K562 (cell line): ENCODE results near the gene CEP128. TPM values are rescaled to one million over a fixed set of nuclear protein-coding genes. Genes with fewer than 3 reads are reported as not detected.

Source experiments
- ATAC-seq: fragments of 200-7000 bp; cut with Tn5 transposase; 3 replicates; pipeline ENCODE4 v1.9.1; 2020; ENCODE audit warnings: moderate library complexity
- BruUV-seq: library from RNA; stranded (reverse); fragments of 400-500 nt; replicated peaks from 2 replicates; lab custom pipeline; 2021; lab: Mats Ljungman, UMichigan
- CTCF ChIA-PET: fragments of 300-600 bp; formaldehyde crosslinking; extraction: SDS; loops from one replicate; lab custom pipeline; 2021; ENCODE audit warnings: low intra/inter-chr PET ratio; lab: Yijun Ruan, JAX
- POLR2A ChIA-PET: fragments of 300-600, 350-650 bp; sonication (Branson Sonifier 250); formaldehyde crosslinking; extraction: SDS; loops from one replicate; lab custom pipeline; 2021; ENCODE audit warnings: antibody characterized with exemption, inconsistent platforms; lab: Yijun Ruan, JAX
- DNase-seq, 4 experiments: peaks; one replicate each; pipeline versions ENCODE4 v3.0.0 to v3.0.0-alpha.2; 2011 to 2018; ENCODE audit warnings: low spot score in 3 of 4, mixed read lengths in 3 of 4; ENCODE audit errors: extremely low read depth in 1 of 4
- FAIRE-seq: peaks from 2 replicates; lab custom pipeline; 2011; peaks lifted over from hg19 to GRCh38; lab: Jason Lieb, UNC
- H2AFZ ChIP-seq: 2 replicates; pipeline ENCODE4 v1.6.0; 2011; ENCODE audit warnings: low read depth, low read length, control low read depth, inconsistent platforms
- H3K27ac ChIP-seq: fragments of 200-600 bp; 3 replicates; pipeline ENCODE4 v1.8.0; 2011; ENCODE audit warnings: low read depth, mild to moderate bottlenecking, control low read depth, inconsistent platforms, low read length, moderate library complexity, mixed read lengths; ENCODE audit errors: extremely low read depth
- H3K27me3 ChIP-seq, 2 experiments: fragments of 300-600 bp in 1 of 2; 2 replicates in 1 of 2; 3 replicates in 1 of 2; pipeline versions ENCODE4 v1.6.0 to v1.8.0; 2011; ENCODE audit warnings: inconsistent platforms in 2 of 2, low read length in 2 of 2, mild to moderate bottlenecking in 1 of 2, mixed read lengths in 1 of 2, moderate library complexity in 1 of 2; ENCODE audit not compliant: control insufficient read depth in 2 of 2, insufficient read depth in 2 of 2
- H3K36me3 ChIP-seq: fragments of 300-600 bp; 3 replicates; pipeline ENCODE4 v1.8.0; 2011; ENCODE audit warnings: mild to moderate bottlenecking, low read length, inconsistent platforms; ENCODE audit not compliant: control insufficient read depth, insufficient read depth
- H3K4me1 ChIP-seq, 2 experiments: fragments of 200-600 bp in 1 of 2; replicated peaks in 1 of 2; 2 replicates in 1 of 2; 3 replicates in 1 of 2; pipeline versions ENCODE4 v1.5.1 to v1.8.0; 2011; ENCODE audit warnings: inconsistent platforms in 2 of 2, low read length in 2 of 2, mild to moderate bottlenecking in 1 of 2, mixed read lengths in 1 of 2, moderate library complexity in 1 of 2; ENCODE audit not compliant: control insufficient read depth in 2 of 2, insufficient read depth in 2 of 2
- H3K4me2 ChIP-seq: 2 replicates; pipeline ENCODE4 v1.6.1; 2011; ENCODE audit warnings: low read length, control low read depth, inconsistent platforms, mixed read lengths; ENCODE audit not compliant: insufficient read depth
- H3K4me3 ChIP-seq: fragments of 200-600 bp; sonication (generic), shearing (Covaris generic); 2 replicates; pipeline ENCODE4 v1.5.1; 2016; ENCODE audit warnings: control low read depth, inconsistent platforms
- H3K79me2 ChIP-seq: fragments of 200-600 bp; 3 replicates; pipeline ENCODE4 v1.8.0; 2011; ENCODE audit warnings: low read length, inconsistent platforms; ENCODE audit not compliant: control insufficient read depth, insufficient read depth
- H3K9ac ChIP-seq, 2 experiments: 2 replicates each; pipeline versions ENCODE4 v1.6.0 to v1.6.1; 2011; ENCODE audit warnings: low read depth in 2 of 2, low read length in 2 of 2, control low read depth in 1 of 2, inconsistent platforms in 1 of 2, mild to moderate bottlenecking in 1 of 2, mixed read lengths in 1 of 2; ENCODE audit not compliant: insufficient read depth in 1 of 2
- H3K9me1 ChIP-seq: one replicate; pipeline ENCODE4 v1.6.0; 2011; ENCODE audit warnings: inconsistent platforms, mild to moderate bottlenecking, low read length, moderate library complexity; ENCODE audit not compliant: control insufficient read depth, insufficient read depth
- H3K9me3 ChIP-seq: replicated peaks from 2 replicates; pipeline ENCODE4 v1.5.1; 2011; ENCODE audit warnings: low read depth, low read length, inconsistent platforms; ENCODE audit not compliant: control insufficient read depth, insufficient read depth
- H4K20me1 ChIP-seq: replicated peaks from 2 replicates; pipeline ENCODE4 v1.6.1; 2011; ENCODE audit warnings: low read length, inconsistent platforms, mixed read lengths; ENCODE audit not compliant: control insufficient read depth, insufficient read depth
- ATF7 ChIP-seq: fragments of 450-650 bp; IDR thresholded peaks from 2 replicates; pipeline ENCODE4 v1.7.1; 2014; ENCODE audit warnings: mild to moderate bottlenecking, moderate library complexity
- C11orf30 ChIP-seq: fragments of 450-650 bp; IDR thresholded peaks from 2 replicates; pipeline ENCODE4 v1.6.1; 2016; ENCODE audit warnings: low read depth, mild to moderate bottlenecking
- COPS2 ChIP-seq: fragments of 450-650 bp; conservative IDR thresholded peaks from 2 replicates; pipeline ENCODE4 v1.6.1; 2016; ENCODE audit warnings: mild to moderate bottlenecking, moderate library complexity
- FOXJ2 ChIP-seq: fragments of 200-800 bp; sonication (Bioruptor generic); IDR thresholded peaks from 2 replicates; pipeline ENCODE4 v1.6.1; 2016; ENCODE audit warnings: missing genetic modification characterization, missing compliant biosample characterization
- ID3 ChIP-seq, 2 experiments: fragments of 250-450 bp in 1 of 2; fragments of 450-650 bp in 1 of 2; sonication (Bioruptor Pico) in 1 of 2; IDR thresholded peaks; 2 replicates each; pipeline versions ENCODE4 v1.6.1 to v1.8.0; 2016 to 2021; ENCODE audit warnings: mild to moderate bottlenecking in 2 of 2, moderate library complexity in 2 of 2, missing compliant biosample characterization in 1 of 2, missing genetic modification characterization in 1 of 2
- KAT2B ChIP-seq: IDR thresholded peaks from one replicate; pipeline ENCODE4 v1.6.1; 2012; ENCODE audit warnings: low read depth, mild to moderate bottlenecking, control low read depth, inconsistent platforms, low read length, moderate library complexity
- MAFG ChIP-seq: fragments of 450-650 bp; conservative IDR thresholded peaks from 2 replicates; pipeline ENCODE4 v1.6.1; 2016; ENCODE audit warnings: missing genetic modification characterization, missing compliant biosample characterization
- MAFK ChIP-seq: IDR thresholded peaks from 2 replicates; pipeline ENCODE4 v1.6.1; 2011; ENCODE audit warnings: low read length, improper control_type of control experiment
- MXD1 ChIP-seq: fragments of 250-450 bp; sonication (Bioruptor Pico); IDR thresholded peaks from 2 replicates; pipeline ENCODE4 v1.8.0; 2021; ENCODE audit warnings: borderline replicate concordance, mild to moderate bottlenecking, moderate library complexity; ENCODE audit not compliant: poor library complexity, severe bottlenecking
- MYBL2 ChIP-seq, 2 experiments: fragments of 450-650 bp in 1 of 2; sonication (generic) in 1 of 2; formaldehyde crosslinking in 1 of 2; IDR thresholded peaks; 2 replicates each; pipeline versions ENCODE4 v1.6.1 to v1.8.1; 2017 to 2022; ENCODE audit warnings: borderline replicate concordance in 1 of 2, inconsistent platforms in 1 of 2, low read depth in 1 of 2, mild to moderate bottlenecking in 1 of 2, missing genetic modification reagents in 1 of 2, moderate library complexity in 1 of 2
- NFE2 ChIP-seq: IDR thresholded peaks from 2 replicates; pipeline ENCODE4 v1.6.1; 2014; ENCODE audit warnings: antibody characterized with exemption, low read depth
- NFE2L1 ChIP-seq: fragments of 450-650 bp; IDR thresholded peaks from 2 replicates; pipeline ENCODE4 v1.6.1; 2016; ENCODE audit warnings: missing genetic modification characterization, low read depth, mild to moderate bottlenecking, missing compliant biosample characterization, moderate library complexity, borderline replicate concordance
- NFRKB ChIP-seq: fragments of 450-650 bp; IDR thresholded peaks from 2 replicates; pipeline ENCODE4 v1.6.1; 2016; ENCODE audit warnings: low read depth
- NUFIP1 ChIP-seq: fragments of 450-650 bp; IDR thresholded peaks from 2 replicates; pipeline ENCODE4 v1.6.1; 2018; ENCODE audit not compliant: partially characterized antibody
- PBX2 ChIP-seq, 2 experiments: IDR thresholded peaks in 1 of 2; conservative IDR thresholded peaks in 1 of 2; 2 replicates each; pipeline ENCODE4 v1.6.1; 2016; ENCODE audit warnings: low read depth in 2 of 2, mild to moderate bottlenecking in 1 of 2, missing compliant biosample characterization in 1 of 2, missing genetic modification characterization in 1 of 2, moderate library complexity in 1 of 2
- RNF2 ChIP-seq: sonication (generic); IDR thresholded peaks from 2 replicates; pipeline ENCODE4 v1.6.1; 2016
- TBL1XR1 ChIP-seq, 2 experiments: IDR thresholded peaks; 2 replicates each; pipeline ENCODE4 v1.6.1; 2012; ENCODE audit warnings: improper control_type of control experiment in 2 of 2, low read length in 2 of 2, mild to moderate bottlenecking in 1 of 2
- ZBED1 ChIP-seq: IDR thresholded peaks from 2 replicates; pipeline ENCODE4 v1.6.1; 2014
- WGBS: fragments of 100-300 bp; shearing (Covaris generic); methylation state at CpG from one replicate; pipeline ENCODE4 v1.1.6; 2016; ENCODE audit warnings: low coverage, mixed read lengths; ENCODE audit not compliant: insufficient coverage; ENCODE audit errors: missing lambda C conversion rate; 5-methylcytosine and 5-hydroxymethylcytosine counted together
- in situ Hi-C: fragments of 300-500 bp; cut with MboI; formaldehyde crosslinking; loops from 4 replicates; pipeline ENCODE4 v1.15.0; 2018; ENCODE audit warnings: inconsistent platforms, mixed read lengths
- intact Hi-C: fragments of 100-400 bp; cut with micrococcal nuclease; formaldehyde crosslinking; loops from 2 replicates; pipeline ENCODE4 v1.14.2; 2022
- polyA plus RNA-seq, 8 experiments: library from polyadenylated mRNA; depleted of rRNA in 4 of 8; stranded (reverse) in 5 of 8; unstranded in 3 of 8; fragments of >200 nt; fragmentation: Nextera tagmentation in 2 of 8; fragmentation: Illumina TruSeq in 1 of 8; extraction: Ambion mirVana in 2 of 8; extraction: Trizol in 1 of 8; gene quantifications; 2 replicates each; pipeline versions ENCODE4 v1.2.1 to v1.2.3, GENCODE V29; 2011 to 2014; ENCODE audit warnings: inconsistent platforms in 1 of 8, missing spikeins in 1 of 8
- total RNA-seq, 7 experiments: library from RNA; depleted of rRNA in 6 of 7; stranded (reverse); fragments of >200 nt in 6 of 7; fragmentation: Illumina TruSeq in 2 of 7; extraction: Trizol in 2 of 7; gene quantifications; 2 replicates each; pipeline versions ENCODE4 v1.2.1 to v1.2.3, GENCODE V29; 2011 to 2021; ENCODE audit warnings: low replicate concordance in 1 of 7

Gene CEP128
- total and polyA plus RNA-seq, 9 of the 15 experiments (the other 6 are each of a cell fraction or from before 2014, with no cell fraction given) = 2.3 to 9.2 (median 4.6) TPM

- BruUV-seq = no TSS peak
- no peak for ATAC-seq
- Histone ChIP-seq H3K4me2 (no peak overlapping the region), H3K27me3 (no peaks in the 10 kb centered on the region), H3K4me3 (no peak overlapping the region), H3K9me3 (no peaks in the 10 kb centered on the region), H3K9ac (no peak overlapping the region), H3K4me1 (no peaks in the 10 kb centered on the region), H4K20me1 (no peaks in the 10 kb centered on the region), H3K79me2 (no peaks in the 10 kb centered on the region), H3K9me1 (no peaks in the 10 kb centered on the region), H2AFZ (no peak overlapping the region), H3K27ac (no peak overlapping the region), H3K36me3 (no peaks in the 10 kb centered on the region)
- in situ Hi-C loops = loop anchor here (25.0 kb wide), 1 partner anchor 1883 kb away; no protein-coding TSS in a partner anchor
- intact Hi-C loops = loop anchor here (10.0 kb wide), 1 partner anchor 790 kb away; no protein-coding TSS in a partner anchor
- FAIRE-seq = no peak
- ChIA-PET POLR2A (no interaction called here), CTCF (no interaction called here)
- peak in 1 of 4 experiments; percentile 6 for DNase-seq
- 27% methylated on average over 1 of the region's 2 CpGs for WGBS
- no peak for TF ChIP-seq MYBL2 (IDR thresholded peaks at IDR 0.05; ENCODE audit: low read depth)
- no peak for TF ChIP-seq MYBL2 (CRISPR knock-in tag; IDR thresholded peaks at IDR 0.05; ENCODE audit: borderline replicate concordance)
- no peak for TF ChIP-seq PBX2 (CRISPR knock-in tag; IDR thresholded peaks at IDR 0.05; ENCODE audit: low read depth)
- TF ChIP-seq PBX2 (tag; conservative IDR thresholded peaks at IDR 0.05; ENCODE audit: low read depth) = 0 out of 2 replicates have a peak, but pooled peaks have one; percentile 43
- no peak for TF ChIP-seq NFRKB
- TF ChIP-seq C11orf30 = peak; percentile 63
- TF ChIP-seq COPS2 = no peak
- TF ChIP-seq ID3 (CRISPR knock-in tag; IDR thresholded peaks at IDR 0.05) = no peak
- TF ChIP-seq ID3 (tag; IDR thresholded peaks at IDR 0.05) = no peak
- TF ChIP-seq MAFK = peak; percentile 26; the same call in 1 of the 2 replicates
- peak; percentile 33; the same call in 1 of the 2 replicates for TF ChIP-seq NFE2L1 (tag)
- TF ChIP-seq ATF7 = no peak
- no peak for TF ChIP-seq KAT2B
- peak; percentile 78 for TF ChIP-seq MAFG (tag)
- no peak for TF ChIP-seq TBL1XR1 (IDR thresholded peaks at IDR 0.05; ENCODE audit: low read length in 2 of 2)
- TF ChIP-seq NFE2 = peak; percentile 66
- TF ChIP-seq RNF2 = no peak
- TF ChIP-seq NUFIP1 = no peak
- no peak for TF ChIP-seq ZBED1
- TF ChIP-seq MXD1 (CRISPR knock-in tag) = no peak
- peak; percentile 40; the same call in 1 of the 2 replicates for TF ChIP-seq FOXJ2
Observed at GRCh38 chr14:80844872-80845271, 96.7 kb downstream of the CEP128 start.
